ENCODE measurements around the gene NUP98.
A peak's percentile ranks its signal among the peaks of the same experiment; 100 is the strongest.

Gene NUP98

DNA sequence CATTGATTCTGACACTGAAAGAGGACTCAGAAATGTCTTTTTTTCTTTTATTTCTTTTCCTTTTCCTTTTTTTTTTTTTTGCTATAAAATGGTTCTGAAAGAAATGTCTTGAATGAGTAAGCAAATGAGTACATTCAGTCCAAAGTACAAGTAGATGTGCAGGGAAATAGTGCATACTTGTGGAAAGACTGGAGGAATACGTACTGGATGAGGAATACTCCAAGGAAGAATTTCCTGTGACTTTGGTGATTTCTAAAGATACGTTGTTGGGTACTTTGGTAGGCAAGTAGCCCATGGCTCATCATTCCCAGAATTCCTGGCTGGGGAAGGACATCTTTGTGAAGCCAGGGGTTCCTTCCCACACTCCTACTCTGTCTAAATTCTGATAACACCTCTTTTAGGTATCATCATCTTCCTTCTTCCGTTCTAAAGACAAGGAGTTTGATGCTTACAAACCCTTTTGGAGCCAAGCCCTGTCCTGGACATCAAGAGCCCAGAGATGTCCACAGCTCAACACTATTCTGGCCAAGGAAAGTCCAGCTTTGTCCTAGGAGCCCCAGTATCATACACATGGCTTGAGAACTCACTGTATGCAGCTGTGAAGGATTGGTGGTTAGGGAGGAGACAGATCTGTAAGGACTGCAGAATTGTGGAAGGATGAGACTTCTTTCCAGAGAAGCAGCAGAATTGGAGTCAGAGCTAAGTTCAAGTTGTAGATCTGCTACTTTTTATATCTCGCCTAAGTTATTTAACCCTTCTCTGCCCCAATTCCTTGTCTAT is 4.8 kb upstream of the NUP98 start:
- Histone ChIP-seq H3K4me3 (no peak overlapping the region), H3K27me3 (no peaks in the 10 kb centered on the region), H3K9me3 (no peaks in the 10 kb centered on the region), H3K36me3 (no peaks in the 10 kb centered on the region), H3K27ac (no peak overlapping the region), H3K4me1 (peaks cover 0 to 10% (median 4%) of the 10 kb centered on the region in 4 donors)
- TF ChIP-seq, protein P1, sequence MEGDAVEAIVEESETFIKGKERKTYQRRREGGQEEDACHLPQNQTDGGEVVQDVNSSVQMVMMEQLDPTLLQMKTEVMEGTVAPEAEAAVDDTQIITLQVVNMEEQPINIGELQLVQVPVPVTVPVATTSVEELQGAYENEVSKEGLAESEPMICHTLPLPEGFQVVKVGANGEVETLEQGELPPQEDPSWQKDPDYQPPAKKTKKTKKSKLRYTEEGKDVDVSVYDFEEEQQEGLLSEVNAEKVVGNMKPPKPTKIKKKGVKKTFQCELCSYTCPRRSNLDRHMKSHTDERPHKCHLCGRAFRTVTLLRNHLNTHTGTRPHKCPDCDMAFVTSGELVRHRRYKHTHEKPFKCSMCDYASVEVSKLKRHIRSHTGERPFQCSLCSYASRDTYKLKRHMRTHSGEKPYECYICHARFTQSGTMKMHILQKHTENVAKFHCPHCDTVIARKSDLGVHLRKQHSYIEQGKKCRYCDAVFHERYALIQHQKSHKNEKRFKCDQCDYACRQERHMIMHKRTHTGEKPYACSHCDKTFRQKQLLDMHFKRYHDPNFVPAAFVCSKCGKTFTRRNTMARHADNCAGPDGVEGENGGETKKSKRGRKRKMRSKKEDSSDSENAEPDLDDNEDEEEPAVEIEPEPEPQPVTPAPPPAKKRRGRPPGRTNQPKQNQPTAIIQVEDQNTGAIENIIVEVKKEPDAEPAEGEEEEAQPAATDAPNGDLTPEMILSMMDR (IDR thresholded peaks at IDR 0.05) = no peak
- intact Hi-C loops (cut with DNase I; ENCODE audit: low total_unique reads) = no loop called here
- no peak for DNase-seq

DNA sequence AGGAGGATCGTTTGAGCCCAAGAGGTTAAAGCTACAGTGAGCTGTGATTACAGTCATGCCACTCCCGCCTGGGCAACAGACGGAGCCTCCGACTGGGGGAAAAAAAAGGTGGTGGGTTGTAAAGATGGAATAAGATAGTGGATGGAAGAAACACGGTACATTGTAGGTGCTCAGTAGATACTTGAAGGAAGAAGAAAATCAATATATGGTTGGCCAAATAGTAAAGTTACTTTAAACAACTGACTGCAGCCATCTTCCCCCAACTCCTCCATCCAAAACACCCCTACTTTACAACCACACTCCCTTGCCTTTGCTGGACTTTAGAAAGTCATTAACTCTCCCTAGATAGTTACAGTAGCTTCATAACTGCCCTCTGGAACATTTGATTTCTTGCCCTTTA is 2.5 kb upstream of the NUP98 start:
- H3K4me3 ChIP-seq = no peak overlapping the region
- H3K9me3 ChIP-seq = no peaks in the 10 kb centered on the region
- no peak overlapping the region for H3K27ac ChIP-seq
- no peak for DNase-seq
- intact Hi-C loops (cut with DNase I; ENCODE audit: low total_unique reads) = loop anchor here (5.0 kb wide), 1 partner anchor 42 kb away; the partner anchor contains the start of gene RHOG
- H3K36me3 ChIP-seq = no peaks in the 10 kb centered on the region
- H3K27me3 ChIP-seq = no peaks in the 10 kb centered on the region
- H3K4me1 ChIP-seq = peaks cover 0 to 28% (median 21%) of the 10 kb centered on the region in 4 donors
- TF ChIP-seq, protein P1 (IDR thresholded peaks at IDR 0.05) = no peak

DNA sequence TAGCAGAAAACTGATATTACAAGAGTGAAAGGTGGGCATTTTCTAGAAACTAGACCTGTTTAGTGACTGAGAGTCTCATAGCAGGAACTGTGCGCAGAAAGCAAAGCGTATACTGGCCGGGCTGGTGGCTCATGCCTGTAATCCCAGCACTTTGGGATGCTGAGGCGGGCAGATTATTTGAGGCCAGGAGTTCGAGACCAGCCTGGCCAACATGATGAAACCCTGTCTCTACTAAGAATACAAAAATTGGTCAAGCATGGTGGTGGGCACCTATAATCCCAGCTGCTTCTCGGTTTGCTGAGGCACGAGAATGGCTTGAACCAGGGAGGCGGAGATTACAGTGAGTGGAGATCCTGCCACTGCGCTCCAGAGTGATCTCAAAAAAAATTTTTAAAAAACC is 1.8 kb upstream of the NUP98 start:
- intact Hi-C loops (cut with DNase I; ENCODE audit: low total_unique reads) = loop anchor here (5.0 kb wide), 1 partner anchor 43 kb away; the partner anchor contains the start of gene RHOG
- H3K9me3 ChIP-seq = no peaks in the 10 kb centered on the region
- H3K27me3 ChIP-seq = no peaks in the 10 kb centered on the region
- peaks cover 0 to 3% (median 0%) of the 10 kb centered on the region in 3 donors for H3K36me3 ChIP-seq
- H3K4me3 ChIP-seq = no peak overlapping the region
- H3K27ac ChIP-seq = no peak overlapping the region
- TF ChIP-seq, protein P1 (IDR thresholded peaks at IDR 0.05) = no peak
- H3K4me1 ChIP-seq = peaks cover 0 to 35% (median 22%) of the 10 kb centered on the region in 4 donors
- DNase-seq = no peak

DNA sequence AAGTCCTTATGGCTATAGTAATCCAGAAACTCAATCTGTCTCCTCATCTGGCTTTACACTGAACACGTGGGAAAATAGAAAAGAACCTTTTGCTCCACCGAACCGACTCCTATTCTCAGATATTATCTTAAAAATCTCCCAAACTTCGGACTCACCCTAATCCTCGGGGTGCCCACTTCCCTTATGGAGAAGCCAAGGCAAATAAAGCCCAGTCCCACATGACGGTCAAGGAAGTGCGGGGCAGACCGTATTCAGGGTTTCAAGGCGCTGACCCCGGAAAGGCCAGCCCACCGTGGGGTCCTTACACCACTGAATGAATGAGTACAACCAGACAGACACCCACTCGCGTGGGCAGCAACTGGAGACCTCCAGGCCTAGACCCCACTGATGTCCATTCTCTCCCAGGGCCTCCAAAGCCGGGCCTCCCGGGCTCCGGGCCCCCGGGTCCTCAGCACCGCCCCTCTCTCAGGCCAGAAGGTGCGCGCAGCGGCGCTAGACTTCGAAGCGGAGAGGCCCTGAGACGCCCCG is 489 bp downstream of the NUP98 start:
- H3K9me3 ChIP-seq = no peaks in the 10 kb centered on the region
- TF ChIP-seq, protein P1 (IDR thresholded peaks at IDR 0.05) = no peak
- intact Hi-C loops (cut with DNase I; ENCODE audit: low total_unique reads) = loop anchor here (5.0 kb wide), 1 partner anchor 45 kb away; the partner anchor contains the start of gene RHOG
- H3K4me3 ChIP-seq = peak overlapping the region; percentile 86 to 92
- DNase-seq = no peak
- peak overlapping the region; percentile 96 to 98 for H3K27ac ChIP-seq
- no peaks in the 10 kb centered on the region for H3K27me3 ChIP-seq
- peaks cover 10 to 26% (median 16%) of the 10 kb centered on the region in 3 donors for H3K36me3 ChIP-seq
- peaks cover 0 to 37% (median 22%) of the 10 kb centered on the region in 4 donors for H3K4me1 ChIP-seq

DNA sequence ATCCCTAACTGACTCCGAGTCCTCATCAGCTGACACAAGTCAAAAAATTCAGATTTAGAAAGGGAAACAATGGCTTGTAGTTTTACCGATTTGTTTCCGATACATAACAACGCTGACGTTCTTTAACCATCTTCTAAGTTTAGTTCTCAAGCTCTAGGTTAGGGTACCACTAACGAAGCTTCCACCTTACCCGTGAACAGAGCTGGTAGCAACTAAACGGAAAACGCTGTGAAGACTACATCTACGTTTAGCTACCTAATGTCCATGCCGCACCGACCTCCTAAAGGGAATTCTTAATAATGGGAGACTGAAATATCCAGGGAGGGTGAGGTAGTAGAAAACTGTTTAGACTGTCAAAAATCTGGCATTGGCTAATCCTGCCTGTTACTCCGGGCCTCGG is 1.0 kb downstream of the NUP98 start:
- Histone ChIP-seq H3K4me3 (peak overlapping the region; percentile 86 to 92), H3K9me3 (no peaks in the 10 kb centered on the region), H3K27ac (peak overlapping the region; percentile 96 to 98), H3K27me3 (no peaks in the 10 kb centered on the region), H3K4me1 (peaks cover 0 to 37% (median 22%) of the 10 kb centered on the region in 4 donors), H3K36me3 (peaks cover 15 to 31% (median 16%) of the 10 kb centered on the region in 3 donors)
- peak in 1 of 2 donors; percentile 3 for DNase-seq
- TF ChIP-seq, protein P1 (IDR thresholded peaks at IDR 0.05) = no peak
- intact Hi-C loops (cut with DNase I; ENCODE audit: low total_unique reads) = loop anchor here (5.0 kb wide), 1 partner anchor 46 kb away; the partner anchor contains the start of gene RHOG
